Esophagus muscularis mucosa (tissue), 4 donors: ENCODE measurements around the gene SCGB2B2. TPM values are rescaled to one million over a fixed set of nuclear protein-coding genes. Genes with fewer than 3 reads are reported as not detected.
"Not testable (repeated sequence)": the region's sequence is repeated elsewhere in the genome, so short reads cannot be mapped to it uniquely, and the experiment has no call there.

ENCODE experiments used
- DNase-seq: peaks from one replicate; pipeline ENCODE4 v3.0.0-alpha.2; 2017; ENCODE audit errors: extremely low spot score
- H3K27ac ChIP-seq, 4 donors: fragments of 200-600 bp; sonication (generic); replicated peaks in 1 of 4; 1 replicate in 3 of 4; 2 replicates in 1 of 4; pipeline ENCODE4 v1.5.1; 2016 to 2019; ENCODE audit warnings: mild to moderate bottlenecking in 1 of 4
- H3K27me3 ChIP-seq, 4 donors: fragments of 200-600 bp; sonication (generic); one replicate each; pipeline versions ENCODE4 v1.5.1 to v1.6.0; 2016 to 2019
- H3K36me3 ChIP-seq, 4 donors: fragments of 200-600 bp; sonication (generic); one replicate each; pipeline ENCODE4 v1.5.1; 2016 to 2019
- H3K4me1 ChIP-seq, 4 donors: fragments of 200-600 bp; sonication (generic); one replicate each; pipeline ENCODE4 v1.5.1; 2016 to 2019
- H3K4me3 ChIP-seq, 4 donors: fragments of 200-600 bp; sonication (generic); 1 replicate in 2 of 4; 2 replicates in 2 of 4; pipeline ENCODE4 v1.5.1; 2016 to 2019; ENCODE audit warnings: mild to moderate bottlenecking in 4 of 4, moderate library complexity in 1 of 4
- H3K9me3 ChIP-seq, 4 donors: fragments of 200-600 bp; sonication (generic); 1 replicate in 3 of 4; 2 replicates in 1 of 4; pipeline ENCODE4 v1.5.1; 2016 to 2019
- EP300 ChIP-seq: sonication (generic); formaldehyde crosslinking; IDR thresholded peaks from one replicate; pipeline ENCODE4 v1.6.1; 2017; ENCODE audit warnings: antibody characterized with exemption
- POLR2A ChIP-seq: fragments of 450-650 bp; IDR thresholded peaks from one replicate; pipeline ENCODE4 v1.6.1; 2017; ENCODE audit warnings: antibody characterized with exemption, moderate library complexity, mild to moderate bottlenecking, low read depth
- POLR2AphosphoS5 ChIP-seq, 2 donors: sonication (generic); formaldehyde crosslinking; IDR thresholded peaks; one replicate each; pipeline ENCODE4 v1.6.1; 2017; ENCODE audit warnings: antibody characterized with exemption in 2 of 2
- WGBS: methylation state at CpG from one replicate; pipeline ENCODE4 v1.1.5; 2018; 5-methylcytosine and 5-hydroxymethylcytosine counted together
- intact Hi-C: fragments of 100-400 bp; cut with DNase I; formaldehyde crosslinking; loops from one replicate; pipeline ENCODE4 v1.15.1; 2023
- total RNA-seq, 4 donors: library from RNA; depleted of rRNA; stranded (reverse); fragments of >200 nt; gene quantifications; one replicate each; pipeline versions ENCODE4 v1.1.0 to v1.2.1, GENCODE V29; 2016
- TF ChIP-seq, protein P1 (sequence below), 3 experiments: fragments of 200-600 bp in 2 of 3; fragments of 450-650 bp in 1 of 3; sonication (generic) in 2 of 3; IDR thresholded peaks; one replicate each; pipeline ENCODE4 v1.5.1; 2017 to 2019; ENCODE audit warnings: antibody characterized with exemption in 3 of 3, mild to moderate bottlenecking in 2 of 3, moderate library complexity in 1 of 3

Gene SCGB2B2
- total RNA-seq, 4 donors from 2014 or later, result 0.83 to 0.86 TPM; not detected in 2

DNA sequence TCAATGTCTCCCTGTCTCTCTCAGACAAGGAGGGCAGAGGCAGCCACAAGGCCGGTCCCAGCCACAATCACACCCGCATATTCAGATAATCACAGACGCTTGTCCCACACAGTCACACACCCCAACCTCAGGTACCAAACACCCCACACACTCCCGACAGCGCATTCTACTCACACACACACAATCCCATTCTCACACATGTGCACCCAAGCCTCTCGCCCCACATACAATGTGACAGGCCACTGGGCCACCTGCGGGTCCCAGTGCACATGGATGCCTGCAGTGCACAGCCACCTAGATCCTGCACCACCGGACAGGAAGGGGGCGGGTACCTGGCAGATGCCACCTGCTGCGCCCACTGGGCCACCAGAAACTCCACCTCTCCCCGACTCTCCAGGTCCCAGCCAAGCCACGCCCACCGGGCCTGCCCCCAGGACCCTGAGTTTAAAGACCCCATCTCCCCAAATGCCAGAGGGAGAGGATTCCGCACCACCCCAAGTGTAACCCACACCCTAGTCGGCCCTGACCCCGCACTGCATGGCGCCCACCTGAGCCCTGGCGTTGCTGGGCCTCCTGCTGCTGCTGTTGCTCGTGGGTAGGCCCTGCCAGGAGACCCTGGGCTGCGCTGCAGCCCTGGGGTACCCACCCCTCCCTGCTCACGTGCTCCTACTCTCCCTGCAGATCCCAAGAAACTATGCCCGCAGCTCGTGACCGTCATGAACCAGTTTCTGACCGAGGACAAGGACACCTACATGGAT is 10.6 kb downstream of the SCGB2B2 start:
- Histone ChIP-seq H3K4me3 (no peak overlapping the region), H3K27me3 (no peaks in the 10 kb centered on the region), H3K36me3 (no peaks in the 10 kb centered on the region), H3K9me3 (no peaks in the 10 kb centered on the region), H3K27ac (no peak overlapping the region), H3K4me1 (peaks cover 0 to 8% (median 6%) of the 10 kb centered on the region in 4 donors)
- 98% methylated on average over 13 of the region's 25 CpGs for WGBS
- DNase-seq, result no peak
- intact Hi-C loops, result no loop called here
- TF ChIP-seq POLR2A (no peak), EP300 (no peak), POLR2AphosphoS5 (IDR thresholded peaks at IDR 0.05) (no peak)
- TF ChIP-seq, protein P1, sequence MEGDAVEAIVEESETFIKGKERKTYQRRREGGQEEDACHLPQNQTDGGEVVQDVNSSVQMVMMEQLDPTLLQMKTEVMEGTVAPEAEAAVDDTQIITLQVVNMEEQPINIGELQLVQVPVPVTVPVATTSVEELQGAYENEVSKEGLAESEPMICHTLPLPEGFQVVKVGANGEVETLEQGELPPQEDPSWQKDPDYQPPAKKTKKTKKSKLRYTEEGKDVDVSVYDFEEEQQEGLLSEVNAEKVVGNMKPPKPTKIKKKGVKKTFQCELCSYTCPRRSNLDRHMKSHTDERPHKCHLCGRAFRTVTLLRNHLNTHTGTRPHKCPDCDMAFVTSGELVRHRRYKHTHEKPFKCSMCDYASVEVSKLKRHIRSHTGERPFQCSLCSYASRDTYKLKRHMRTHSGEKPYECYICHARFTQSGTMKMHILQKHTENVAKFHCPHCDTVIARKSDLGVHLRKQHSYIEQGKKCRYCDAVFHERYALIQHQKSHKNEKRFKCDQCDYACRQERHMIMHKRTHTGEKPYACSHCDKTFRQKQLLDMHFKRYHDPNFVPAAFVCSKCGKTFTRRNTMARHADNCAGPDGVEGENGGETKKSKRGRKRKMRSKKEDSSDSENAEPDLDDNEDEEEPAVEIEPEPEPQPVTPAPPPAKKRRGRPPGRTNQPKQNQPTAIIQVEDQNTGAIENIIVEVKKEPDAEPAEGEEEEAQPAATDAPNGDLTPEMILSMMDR (IDR thresholded peaks at IDR 0.05), result no peak

GRCh38 chr19:34665275-34665674 is 11.7 kb downstream of the SCGB2B2 start:
- H3K27me3 ChIP-seq, DNase-seq, H3K9me3 ChIP-seq, H3K4me3 ChIP-seq, intact Hi-C loops, H3K36me3 ChIP-seq, H3K27ac ChIP-seq, H3K4me1 ChIP-seq: not testable (repeated sequence)
- WGBS, result no CpG with 5 or more reads among the region's 4 CpGs

- no peak for DNase-seq
- no peak overlapping the region for H3K4me3 ChIP-seq
- TF ChIP-seq, protein P1 (IDR thresholded peaks at IDR 0.05), result no peak
- TF ChIP-seq POLR2A, result no peak
- TF ChIP-seq EP300, result no peak
- no peaks in the 10 kb centered on the region for H3K9me3 ChIP-seq
- no peaks in the 10 kb centered on the region for H3K27me3 ChIP-seq
- H3K36me3 ChIP-seq, result no peaks in the 10 kb centered on the region
- intact Hi-C loops, result no loop called here
- WGBS, result 98% methylated on average over 6 of the region's 6 CpGs
- H3K27ac ChIP-seq, result no peak overlapping the region
- peaks cover 0 to 8% (median 6%) of the 10 kb centered on the region in 4 donors for H3K4me1 ChIP-seq
These were observed 12.1 kb downstream of the SCGB2B2 start for GRCh38 chr19:34664870-34665269.

- intact Hi-C loops, result no loop called here
- Histone ChIP-seq H3K27ac (no peak overlapping the region), H3K4me1 (peaks cover 0 to 8% (median 6%) of the 10 kb centered on the region in 4 donors), H3K4me3 (no peak overlapping the region), H3K36me3 (no peaks in the 10 kb centered on the region), H3K27me3 (no peaks in the 10 kb centered on the region), H3K9me3 (no peaks in the 10 kb centered on the region)
- WGBS, result no CpG with 5 or more reads among the region's 3 CpGs
- no peak for DNase-seq
- TF ChIP-seq EP300, result no peak
- TF ChIP-seq, protein P1 (IDR thresholded peaks at IDR 0.05), result no peak
These were observed 12.8 kb downstream of the SCGB2B2 start for GRCh38 chr19:34664168-34664567.

- no peak for DNase-seq
- TF ChIP-seq POLR2AphosphoS5 (IDR thresholded peaks at IDR 0.05) (no peak), EP300 (no peak), POLR2A (no peak)
- TF ChIP-seq, protein P1 (IDR thresholded peaks at IDR 0.05), result peak in 1 of 3 experiments; percentile 12
- H3K9me3 ChIP-seq, result no peaks in the 10 kb centered on the region
- intact Hi-C loops, result no loop called here
- no peak overlapping the region for H3K27ac ChIP-seq
- peaks cover 0 to 8% (median 6%) of the 10 kb centered on the region in 4 donors for H3K4me1 ChIP-seq
- H3K4me3 ChIP-seq, result no peak overlapping the region
- WGBS, result 33% methylated on average over 5 of the region's 5 CpGs
- no peaks in the 10 kb centered on the region for H3K36me3 ChIP-seq
- no peaks in the 10 kb centered on the region for H3K27me3 ChIP-seq
These were observed 14.0 kb downstream of the SCGB2B2 start for GRCh38 chr19:34662919-34663318.
